Right lobe of liver (tissue), 4 donors: ENCODE measurements around the gene DPP7.
"Not testable (repeated sequence)": the region's sequence is repeated elsewhere in the genome, so short reads cannot be mapped to it uniquely, and the experiment has no call there.

Experiments used
- CTCF ChIP-seq, 4 donors: fragments of 200-600 bp in 3 of 4; fragments of 450-650 bp in 1 of 4; IDR thresholded peaks; one replicate each; pipeline versions ENCODE4 v1.5.1 to v1.8.0; 2016 to 2022; ENCODE audit warnings: antibody characterized with exemption in 4 of 4, mild to moderate bottlenecking in 2 of 4
- POLR2A ChIP-seq: fragments of 450-650 bp; IDR thresholded peaks from one replicate; pipeline ENCODE4 v1.6.1; 2017; ENCODE audit warnings: antibody characterized with exemption, mild to moderate bottlenecking
- donor health status: DM: no; HTN: no; CAD: no.
- donor health status: DM: no; HTN: no; CAD: no.
- donor health status: DM: no; HTN: yes; CAD: no.

GRCh38 chr9:137122796-137123467 lies 8.4 kb upstream of the DPP7 start:
- TF ChIP-seq POLR2A; CTCF (IDR thresholded peaks at IDR 0.05): not testable (repeated sequence)
